HG02623 (cell line): ENCODE data around the gene ATP6V1F.
A peak's percentile ranks its signal among the peaks of the same experiment; 100 is the strongest.

Source experiments
- ATAC-seq: cut with Tn5 transposase; IDR thresholded peaks from one replicate; pipeline ENCODE4 v1.9.1; 2021; ENCODE audit warnings: moderate library complexity; ENCODE audit not compliant: unreplicated experiment

ATP6V1F gene

GRCh38 chr7:128914566-128915151, 52.0 kb downstream of the ATP6V1F start:
- peak; percentile 45 for ATAC-seq

DNA sequence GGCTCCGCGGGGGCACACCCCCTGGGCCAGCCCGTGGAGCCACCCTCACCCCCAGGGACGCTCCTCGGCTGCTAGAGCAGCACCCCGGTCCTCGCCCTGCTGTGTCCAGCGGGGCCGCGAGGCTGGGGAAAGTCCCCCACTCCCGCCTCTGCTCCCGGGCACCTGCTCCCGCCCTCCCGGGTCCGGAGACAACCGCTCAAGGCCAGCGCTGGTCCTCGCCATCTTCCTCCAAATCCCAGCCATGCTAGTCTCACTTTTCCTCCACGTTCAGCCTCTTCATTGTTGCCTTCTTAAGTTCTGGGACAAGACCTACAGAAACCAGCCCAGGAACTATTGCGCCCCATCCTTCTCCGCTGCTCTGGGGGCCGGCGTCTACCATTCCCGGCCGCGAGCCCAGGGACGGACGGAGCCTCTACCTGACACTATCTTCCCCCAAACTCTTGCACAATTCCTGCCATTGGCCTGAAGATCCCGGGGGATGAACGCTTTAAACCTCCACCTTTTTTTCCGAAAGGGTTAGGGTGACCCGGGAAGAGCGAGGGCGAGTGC, 52.7 kb downstream of the ATP6V1F start:
- no peak for ATAC-seq
